CD14-positive monocyte (primary cell): ENCODE results near the gene LYRM1. TPM values are rescaled to one million over a fixed set of nuclear protein-coding genes. Genes with fewer than 3 reads are reported as not detected.
A peak's percentile ranks its signal among the peaks of the same experiment; 100 is the strongest.

ENCODE experiments used
- DNase-seq, 3 donors: peaks; one replicate each; pipeline ENCODE4 v3.0.0-alpha.2; 2011 to 2022
- H2AFZ ChIP-seq: 2 replicates; pipeline ENCODE4 v1.6.0; 2012; ENCODE audit warnings: mild to moderate bottlenecking, low read depth, low read length, inconsistent platforms; ENCODE audit not compliant: insufficient read depth, poor library complexity, severe bottlenecking
- H3K27ac ChIP-seq, 2 donors: 1 replicate in 1 of 2; 2 replicates in 1 of 2; pipeline ENCODE4 v1.5.1; 2012 to 2013; ENCODE audit warnings: low read length in 2 of 2, control low read depth in 1 of 2, inconsistent platforms in 1 of 2, low read depth in 1 of 2, mild to moderate bottlenecking in 1 of 2
- H3K27me3 ChIP-seq, 2 donors: one replicate each; pipeline versions ENCODE4 v1.6.0 to v1.6.1; 2011 to 2013; ENCODE audit warnings: low read length in 2 of 2; ENCODE audit not compliant: control insufficient read depth in 2 of 2, insufficient read depth in 2 of 2
- H3K36me3 ChIP-seq, 2 donors: replicated peaks in 1 of 2; 1 replicate in 1 of 2; 2 replicates in 1 of 2; pipeline versions ENCODE4 v1.5.1 to v1.6.1; 2012 to 2013; ENCODE audit warnings: low read length in 2 of 2, control low read depth in 1 of 2, inconsistent platforms in 1 of 2, mild to moderate bottlenecking in 1 of 2; ENCODE audit not compliant: insufficient read depth in 2 of 2, control insufficient read depth in 1 of 2
- H3K4me1 ChIP-seq, 2 donors: 1 replicate in 1 of 2; 2 replicates in 1 of 2; pipeline versions ENCODE4 v1.5.1 to v1.6.1; 2012 to 2013; ENCODE audit warnings: low read length in 2 of 2, control low read depth in 1 of 2, inconsistent platforms in 1 of 2, mild to moderate bottlenecking in 1 of 2, moderate library complexity in 1 of 2; ENCODE audit not compliant: insufficient read depth in 2 of 2, control insufficient read depth in 1 of 2
- H3K4me2 ChIP-seq: replicated peaks from 2 replicates; pipeline ENCODE3; 2012; ENCODE audit warnings: low read length, moderate library complexity, mild to moderate bottlenecking; ENCODE audit not compliant: poor library complexity, severe bottlenecking; ENCODE audit errors: extremely low read depth
- H3K4me3 ChIP-seq, 3 experiments: fragments of 200-600 bp in 1 of 3; sonication (generic) in 1 of 3; replicated peaks in 1 of 3; 1 replicate in 2 of 3; 2 replicates in 1 of 3; pipeline ENCODE4 v1.5.1; 2011 to 2013; ENCODE audit warnings: low read length in 3 of 3, mild to moderate bottlenecking in 3 of 3, control low read depth in 2 of 3, low read depth in 2 of 3, inconsistent platforms in 1 of 3, moderate library complexity in 1 of 3
- H3K79me2 ChIP-seq: 2 replicates; pipeline ENCODE4 v1.6.0; 2012; ENCODE audit warnings: mild to moderate bottlenecking, control low read depth, inconsistent platforms, low read length, moderate library complexity; ENCODE audit not compliant: insufficient read depth
- H3K9ac ChIP-seq: 2 replicates; pipeline ENCODE4 v1.6.0; 2017; ENCODE audit warnings: low read length, mild to moderate bottlenecking; ENCODE audit not compliant: insufficient read depth, poor library complexity, severe bottlenecking
- H3K9me3 ChIP-seq, 2 donors: replicated peaks in 1 of 2; 1 replicate in 1 of 2; 2 replicates in 1 of 2; pipeline versions ENCODE4 v1.5.1 to v1.6.1; 2012 to 2013; ENCODE audit warnings: low read length in 2 of 2, control low read depth in 1 of 2; ENCODE audit not compliant: control insufficient read depth in 1 of 2, insufficient read depth in 1 of 2
- H4K20me1 ChIP-seq: 2 replicates; pipeline ENCODE4 v1.6.0; 2012; ENCODE audit warnings: mild to moderate bottlenecking, low read length, control low read depth, moderate library complexity; ENCODE audit not compliant: insufficient read depth
- H3K27ac Mint-ChIP-seq, 7 donors: one replicate each; pipeline ENCODE4 v1.8.0; 2020; ENCODE audit warnings: mild to moderate bottlenecking in 7 of 7, mixed read lengths in 7 of 7, moderate library complexity in 6 of 7, inconsistent platforms in 2 of 7
- H3K27me3 Mint-ChIP-seq, 3 donors: one replicate each; pipeline ENCODE4 v1.8.0; 2021 to 2022; ENCODE audit warnings: low read depth in 3 of 3, mild to moderate bottlenecking in 3 of 3, mixed read lengths in 3 of 3, moderate library complexity in 3 of 3, inconsistent platforms in 1 of 3
- H3K36me3 Mint-ChIP-seq, 2 donors: one replicate each; pipeline ENCODE4 v1.8.0; 2020; ENCODE audit warnings: mixed read lengths in 2 of 2, inconsistent platforms in 1 of 2, mild to moderate bottlenecking in 1 of 2
- H3K4me1 Mint-ChIP-seq: one replicate; pipeline ENCODE4 v1.8.0; 2020; ENCODE audit warnings: mild to moderate bottlenecking, mixed read lengths
- H3K4me3 Mint-ChIP-seq, 2 donors: one replicate each; pipeline ENCODE4 v1.8.0; 2020; ENCODE audit warnings: mild to moderate bottlenecking in 2 of 2, mixed read lengths in 2 of 2, moderate library complexity in 1 of 2
- H3K9me3 Mint-ChIP-seq, 7 donors: one replicate each; pipeline ENCODE4 v1.8.0; 2020 to 2022; ENCODE audit warnings: mixed read lengths in 7 of 7, mild to moderate bottlenecking in 6 of 7, moderate library complexity in 6 of 7, inconsistent platforms in 2 of 7
- whole genome bisulfite sequencing: methylation state at CpG from one replicate; pipeline ENCODE4 v1.1.5; 2013; ENCODE audit warnings: missing lambda C conversion rate; ENCODE audit not compliant: insufficient coverage; 5-methylcytosine and 5-hydroxymethylcytosine counted together
- intact Hi-C, 2 donors: fragments of 100-400 bp; cut with micrococcal nuclease; formaldehyde crosslinking; loops; one replicate each; pipeline versions ENCODE4 v1.15.0 to v1.15.1; 2023
- polyA plus RNA-seq, 3 donors: library from polyadenylated mRNA; depleted of rRNA in 1 of 3; unstranded in 2 of 3; stranded (reverse) in 1 of 3; fragments of 300-500 nt in 2 of 3; fragments of >200 nt in 1 of 3; fragmentation: Illumina TruSeq in 2 of 3; gene quantifications; 1 replicate in 2 of 3; 2 replicates in 1 of 3; pipeline ENCODE4 v1.2.3, GENCODE V29; 2012 to 2021
- TF ChIP-seq, protein P1 (sequence below): fragments of 200-600 bp; IDR thresholded peaks from one replicate; pipeline ENCODE4 v1.8.0; 2022; ENCODE audit warnings: antibody characterized with exemption, mild to moderate bottlenecking

The LYRM1 gene
- polyA plus RNA-seq, 3 donors = 14.8 to 29.5 (median 25.5) TPM

DNA sequence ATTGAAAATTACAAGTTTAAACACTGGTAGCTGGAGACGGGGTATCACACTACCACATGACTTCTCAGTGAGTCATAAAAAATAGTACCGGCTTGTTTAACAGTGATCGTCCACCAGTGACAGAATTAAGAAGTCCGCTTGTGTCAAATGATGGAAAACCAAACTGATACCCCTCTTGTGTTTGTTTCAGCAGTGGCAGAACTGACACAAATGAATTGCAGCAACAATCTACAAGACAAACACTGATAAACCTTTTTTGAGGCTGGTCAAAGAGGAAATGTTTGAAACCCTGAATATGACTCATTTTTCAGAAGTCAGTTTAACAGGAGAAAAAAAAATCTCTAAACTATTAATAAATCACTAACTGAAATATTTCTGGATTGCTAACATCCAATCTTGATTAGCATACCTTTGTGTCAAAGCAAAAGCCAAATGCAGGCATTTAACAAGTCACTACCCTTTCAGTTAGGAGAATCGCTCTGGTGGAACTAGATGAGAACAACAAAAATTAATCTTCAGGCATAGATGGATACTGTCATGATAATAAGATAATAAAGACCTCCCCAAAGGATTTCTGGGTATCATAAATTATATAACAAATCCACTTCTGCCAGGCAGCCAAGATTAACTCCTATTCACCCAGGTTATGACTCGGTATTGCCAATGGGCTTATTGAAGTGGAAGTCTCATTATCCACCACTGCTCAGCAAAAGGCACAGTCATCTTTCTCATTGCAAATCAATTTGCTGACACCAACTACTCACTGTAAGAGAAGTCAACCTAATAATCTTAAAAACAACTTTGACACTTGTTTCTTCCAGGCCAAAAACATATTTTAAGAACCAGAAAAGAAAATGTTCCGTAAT lies 21.2 kb upstream of the LYRM1 start:
- H3K4me2 ChIP-seq = no peak overlapping the region
- peaks cover 16 to 25% of the 10 kb centered on the region in 2 donors for H3K4me1 ChIP-seq
- H3K27me3 Mint-ChIP-seq = no peaks in the 10 kb centered on the region
- H2AFZ ChIP-seq = no peak overlapping the region
- peaks cover 19 to 25% of the 10 kb centered on the region in 2 donors for H3K36me3 Mint-ChIP-seq
- H4K20me1 ChIP-seq = peaks cover 42% of the 10 kb centered on the region
- intact Hi-C loops = no loop called here
- no peak overlapping the region for H3K9ac ChIP-seq
- H3K27me3 ChIP-seq = no peaks in the 10 kb centered on the region
- peaks cover 37% of the 10 kb centered on the region for H3K79me2 ChIP-seq
- TF ChIP-seq, protein P1, sequence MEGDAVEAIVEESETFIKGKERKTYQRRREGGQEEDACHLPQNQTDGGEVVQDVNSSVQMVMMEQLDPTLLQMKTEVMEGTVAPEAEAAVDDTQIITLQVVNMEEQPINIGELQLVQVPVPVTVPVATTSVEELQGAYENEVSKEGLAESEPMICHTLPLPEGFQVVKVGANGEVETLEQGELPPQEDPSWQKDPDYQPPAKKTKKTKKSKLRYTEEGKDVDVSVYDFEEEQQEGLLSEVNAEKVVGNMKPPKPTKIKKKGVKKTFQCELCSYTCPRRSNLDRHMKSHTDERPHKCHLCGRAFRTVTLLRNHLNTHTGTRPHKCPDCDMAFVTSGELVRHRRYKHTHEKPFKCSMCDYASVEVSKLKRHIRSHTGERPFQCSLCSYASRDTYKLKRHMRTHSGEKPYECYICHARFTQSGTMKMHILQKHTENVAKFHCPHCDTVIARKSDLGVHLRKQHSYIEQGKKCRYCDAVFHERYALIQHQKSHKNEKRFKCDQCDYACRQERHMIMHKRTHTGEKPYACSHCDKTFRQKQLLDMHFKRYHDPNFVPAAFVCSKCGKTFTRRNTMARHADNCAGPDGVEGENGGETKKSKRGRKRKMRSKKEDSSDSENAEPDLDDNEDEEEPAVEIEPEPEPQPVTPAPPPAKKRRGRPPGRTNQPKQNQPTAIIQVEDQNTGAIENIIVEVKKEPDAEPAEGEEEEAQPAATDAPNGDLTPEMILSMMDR = no peak
- WGBS = 65% methylated on average over 5 of the region's 7 CpGs
- no peaks in the 10 kb centered on the region for H3K9me3 ChIP-seq
- no peaks in the 10 kb centered on the region for H3K9me3 Mint-ChIP-seq
- peak in 1 of 3 donors; percentile 51 for DNase-seq
- peak overlapping the region in 1 of 7 donors; percentile 11 for H3K27ac Mint-ChIP-seq
- H3K4me3 Mint-ChIP-seq = no peak overlapping the region
- no peaks in the 10 kb centered on the region for H3K36me3 ChIP-seq
- H3K4me3 ChIP-seq = no peak overlapping the region
- H3K4me1 Mint-ChIP-seq = peaks cover 45% of the 10 kb centered on the region
- peak overlapping the region in 1 of 2 donors; percentile 13 for H3K27ac ChIP-seq

DNA sequence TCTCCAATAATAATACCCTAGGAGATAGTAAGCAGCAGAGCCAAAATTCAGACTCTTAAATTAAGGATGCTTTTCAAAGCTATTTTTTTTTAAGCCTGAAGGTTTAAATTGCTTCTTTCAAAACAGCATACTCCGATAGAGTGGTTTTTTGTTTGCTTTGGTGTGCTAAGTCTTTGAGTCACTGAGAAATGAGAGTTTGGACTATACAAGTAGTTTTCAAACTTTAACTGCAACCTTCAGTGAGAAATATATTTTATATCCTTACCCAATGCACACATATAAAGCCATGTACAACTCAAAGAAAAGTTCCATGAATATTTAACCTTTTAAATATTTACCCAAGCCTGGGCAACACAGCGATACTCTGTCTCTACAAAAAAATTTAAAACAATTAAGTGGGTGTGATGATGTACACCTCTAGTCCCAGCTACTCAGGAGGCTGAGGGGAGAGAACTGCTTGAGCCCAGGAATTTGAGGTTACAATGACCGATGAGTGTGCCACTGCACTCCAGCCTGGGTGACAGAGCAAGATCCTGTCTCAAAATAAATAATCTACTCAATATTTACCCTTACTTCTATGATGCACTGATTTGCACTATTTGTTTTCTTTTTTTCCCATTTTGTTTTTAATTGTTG lies 19.6 kb upstream of the LYRM1 start:
- Mint-ChIP-seq H3K27ac (peak overlapping the region in 2 of 7 donors; percentile 9 to 66), H3K27me3 (no peaks in the 10 kb centered on the region), H3K9me3 (no peaks in the 10 kb centered on the region), H3K4me3 (no peak overlapping the region), H3K36me3 (peaks cover 22 to 34% of the 10 kb centered on the region in 2 donors), H3K4me1 (peaks cover 36% of the 10 kb centered on the region)
- Histone ChIP-seq H3K79me2 (peaks cover 44% of the 10 kb centered on the region), H3K27ac (no peak overlapping the region), H3K9me3 (no peaks in the 10 kb centered on the region), H3K4me2 (no peak overlapping the region), H3K27me3 (no peaks in the 10 kb centered on the region), H3K9ac (no peak overlapping the region), H4K20me1 (peaks cover 37% of the 10 kb centered on the region), H3K4me1 (peaks cover 16 to 27% of the 10 kb centered on the region in 2 donors), H3K36me3 (peaks cover 0 to 6% of the 10 kb centered on the region in 2 donors), H3K4me3 (no peak overlapping the region), H2AFZ (no peak overlapping the region)
- DNase-seq = no peak
- WGBS = no CpG with 5 or more reads among the region's 3 CpGs
- intact Hi-C loops = no loop called here
- TF ChIP-seq, protein P1 = no peak
